Measurements from ENCODE around the gene VTI1A.
"Not testable (repeated sequence)": the region's sequence is repeated elsewhere in the genome, so short reads cannot be mapped to it uniquely, and the experiment has no call there.

The VTI1A gene

GRCh38 chr10:112589081-112589480, 142.1 kb downstream of the VTI1A start:
- no peak for DNase-seq

GRCh38 chr10:112590786-112591185, 143.8 kb downstream of the VTI1A start:
- DNase-seq: not testable (repeated sequence)

- DNase-seq: no peak
These were observed 146.0 kb downstream of the VTI1A start for GRCh38 chr10:112593023-112593422.

- no peak for DNase-seq
These were observed 154.4 kb downstream of the VTI1A start for GRCh38 chr10:112601214-112602090.

- DNase-seq: no peak
These were observed 156.0 kb downstream of the VTI1A start for GRCh38 chr10:112603062-112603461.

- no peak for DNase-seq
These were observed 158.0 kb downstream of the VTI1A start for GRCh38 chr10:112605063-112605462.

- DNase-seq: no peak
These were observed 160.5 kb downstream of the VTI1A start for GRCh38 chr10:112607506-112607905.

- DNase-seq: no peak
These were observed 166.6 kb downstream of the VTI1A start for GRCh38 chr10:112613620-112614019.

- no peak for DNase-seq
These were observed 167.1 kb downstream of the VTI1A start for GRCh38 chr10:112614072-112614471.

GRCh38 chr10:112614586-112614985, 167.6 kb downstream of the VTI1A start:
- no peak for DNase-seq

- no peak for DNase-seq
These were observed 168.3 kb downstream of the VTI1A start for GRCh38 chr10:112615269-112615668.

- DNase-seq: no peak
These were observed 169.6 kb downstream of the VTI1A start for GRCh38 chr10:112616647-112617046.

GRCh38 chr10:112618814-112619213, 171.8 kb downstream of the VTI1A start:
- DNase-seq: no peak

- DNase-seq: no peak
These were observed 172.5 kb downstream of the VTI1A start for GRCh38 chr10:112619556-112619955.

GRCh38 chr10:112622786-112623185, 175.8 kb downstream of the VTI1A start:
- no peak for DNase-seq

GRCh38 chr10:112624546-112625048, 177.6 kb downstream of the VTI1A start:
- DNase-seq: no peak

- no peak for DNase-seq
These were observed 182.1 kb downstream of the VTI1A start for GRCh38 chr10:112628951-112629609.

- no peak for DNase-seq
These were observed 184.7 kb downstream of the VTI1A start for GRCh38 chr10:112631501-112632400.

- no peak for DNase-seq
These were observed 187.2 kb downstream of the VTI1A start for GRCh38 chr10:112634096-112634830.

- DNase-seq: no peak
These were observed 190.9 kb downstream of the VTI1A start for GRCh38 chr10:112637901-112638300.

GRCh38 chr10:112639298-112639697, 192.3 kb downstream of the VTI1A start:
- no peak for DNase-seq

GRCh38 chr10:112640638-112641037, 193.6 kb downstream of the VTI1A start:
- no peak for DNase-seq
